HepG2 (cell line): ENCODE measurements around the gene FCER1G. TPM values are rescaled to one million over a fixed set of nuclear protein-coding genes. Genes with fewer than 3 reads are reported as not detected.

Experiments
- AGO1 ChIP-seq: fragments of 200-400 bp; formaldehyde crosslinking; IDR thresholded peaks from 2 replicates; pipeline ENCODE4 v1.6.1; 2017; ENCODE audit warnings: mild to moderate bottlenecking, low read depth, low read length, moderate library complexity; ENCODE audit not compliant: poor library complexity, severe bottlenecking
- DNMT3B ChIP-seq: conservative IDR thresholded peaks from 2 replicates; pipeline ENCODE4 v1.6.1; 2016; ENCODE audit warnings: missing biosample characterization, control low read depth
- EP300 ChIP-seq, 3 experiments: sonication (generic) in 1 of 3; formaldehyde crosslinking in 1 of 3; IDR thresholded peaks; 2 replicates each; pipeline versions ENCODE4 v1.5.1 to v1.6.1; 2011 to 2020; ENCODE audit warnings: low read depth in 2 of 3, low read length in 2 of 3, borderline replicate concordance in 1 of 3, improper control_type of control experiment in 1 of 3, mild to moderate bottlenecking in 1 of 3, missing genetic modification reagents in 1 of 3, moderate library complexity in 1 of 3
- HIC2 ChIP-seq: sonication (generic); formaldehyde crosslinking; IDR thresholded peaks from 2 replicates; pipeline ENCODE4 v1.9.0; 2022; ENCODE audit warnings: low read depth, missing genetic modification reagents
- HOXA5 ChIP-seq: sonication (generic); formaldehyde crosslinking; IDR thresholded peaks from 2 replicates; pipeline ENCODE4 v1.4.0; 2020; ENCODE audit warnings: missing genetic modification reagents
- KAT8 ChIP-seq: IDR thresholded peaks from 2 replicates; pipeline ENCODE4 v1.6.1; 2016; ENCODE audit warnings: missing genetic modification reagents, missing compliant biosample characterization
- NFATC3 ChIP-seq: sonication (generic); formaldehyde crosslinking; IDR thresholded peaks from 2 replicates; pipeline ENCODE4 v1.5.1; 2020; ENCODE audit warnings: mild to moderate bottlenecking, missing genetic modification reagents
- NKX3-1 ChIP-seq: sonication (generic); formaldehyde crosslinking; IDR thresholded peaks from 2 replicates; pipeline ENCODE4 v1.5.0; 2020; ENCODE audit warnings: missing genetic modification reagents
- PREB ChIP-seq: sonication (generic); formaldehyde crosslinking; IDR thresholded peaks from 2 replicates; pipeline ENCODE4 v1.4.0; 2020; ENCODE audit warnings: missing genetic modification reagents
- REPIN1 ChIP-seq: sonication (generic); formaldehyde crosslinking; IDR thresholded peaks from 2 replicates; pipeline ENCODE4 v1.8.0; 2022; ENCODE audit warnings: missing genetic modification reagents, low read depth, mild to moderate bottlenecking, borderline replicate concordance
- ZBED4 ChIP-seq: sonication (generic); formaldehyde crosslinking; IDR thresholded peaks from 2 replicates; pipeline ENCODE4 v1.4.0; 2020; ENCODE audit warnings: missing genetic modification reagents, borderline replicate concordance
- ZNF354B ChIP-seq: sonication (generic); formaldehyde crosslinking; IDR thresholded peaks from 2 replicates; pipeline ENCODE4 v1.8.0; 2022; ENCODE audit warnings: mild to moderate bottlenecking, missing genetic modification reagents
- ZNF382 ChIP-seq: sonication (generic); formaldehyde crosslinking; IDR thresholded peaks from 2 replicates; pipeline ENCODE4 v1.5.0; 2020; ENCODE audit warnings: missing genetic modification reagents, mild to moderate bottlenecking, borderline replicate concordance
- ZNF687 ChIP-seq: sonication (generic); formaldehyde crosslinking; IDR thresholded peaks from 2 replicates; pipeline ENCODE4 v1.5.1; 2020; ENCODE audit warnings: mild to moderate bottlenecking, missing genetic modification reagents, moderate library complexity
- ZNF691 ChIP-seq: sonication (generic); formaldehyde crosslinking; IDR thresholded peaks from 2 replicates; pipeline ENCODE4 v1.4.0; 2020; ENCODE audit warnings: missing genetic modification reagents, low read depth, mild to moderate bottlenecking, borderline replicate concordance
- polyA plus RNA-seq, 8 experiments: library from polyadenylated mRNA; depleted of rRNA in 3 of 8; stranded (reverse) in 7 of 8; unstranded in 1 of 8; fragments of >200 nt; fragmentation: Illumina TruSeq in 4 of 8; extraction: Trizol in 4 of 8; gene quantifications; 2 replicates each; pipeline versions ENCODE4 v1.2.1 to v1.2.3, GENCODE V29; 2011 to 2016; ENCODE audit warnings: low read depth in 4 of 8, missing spikeins in 1 of 8, mixed read lengths in 1 of 8; ENCODE audit not compliant: insufficient read depth in 1 of 8
- total RNA-seq, 5 experiments: library from RNA; depleted of rRNA; stranded (reverse); fragments of >200 nt; fragmentation: Illumina TruSeq; extraction: Trizol; gene quantifications; 2 replicates each; pipeline ENCODE4 v1.2.3, GENCODE V29; 2016; ENCODE audit warnings: low read depth in 1 of 5

The FCER1G gene
- total and polyA plus RNA-seq, 2 of the 13 experiments (the other 11 are each of a cell fraction or from before 2014, with no cell fraction given) = 1.3 to 6.4 TPM

GRCh38 chr1:161177112-161177935, 37.8 kb upstream of the FCER1G start, which contains the start of gene B4GALT3 (continued):
- no peak for TF ChIP-seq PREB
- 0 out of 4 replicates have a peak, but pooled peaks of 1 of the 2 experiments have one; percentile 3 for TF ChIP-seq EP300 (IDR thresholded peaks at IDR 0.05; ENCODE audit: low read depth in 2 of 2, low read length in 2 of 2)
- no peak for TF ChIP-seq EP300 (CRISPR knock-in tag; IDR thresholded peaks at IDR 0.05; ENCODE audit: borderline replicate concordance)
- TF ChIP-seq HIC2 (CRISPR knock-in tag) = no peak
- peak; percentile 96 for TF ChIP-seq ZNF687
- no peak for TF ChIP-seq HOXA5
- TF ChIP-seq NFATC3 (CRISPR knock-in tag) = no peak
- peak; percentile 61; the same call in 1 of the 2 replicates for TF ChIP-seq NKX3-1 (CRISPR knock-in tag)
- no peak for TF ChIP-seq REPIN1 (CRISPR knock-in tag)
- peak; percentile 81 for TF ChIP-seq KAT8 (CRISPR knock-in tag)
- TF ChIP-seq ZNF382 (CRISPR knock-in tag) = no peak
- peak; percentile 57; the same call in 1 of the 2 replicates for TF ChIP-seq DNMT3B (CRISPR knock-in tag)
- TF ChIP-seq AGO1 = peak; percentile 43
- TF ChIP-seq ZNF354B (CRISPR knock-in tag) = no peak
- peak; percentile 81; the same call in 1 of the 2 replicates for TF ChIP-seq ZBED4
- TF ChIP-seq ZNF691 (CRISPR knock-in tag) = peak; percentile 94
